T-helper 1 cell (primary cell): ENCODE data around the gene PCDH17.

ENCODE experiments used
- DNase-seq, 5 donors: peaks; one replicate each; pipeline ENCODE4 v3.0.0-alpha.2; 2012 to 2020

The PCDH17 gene

DNA sequence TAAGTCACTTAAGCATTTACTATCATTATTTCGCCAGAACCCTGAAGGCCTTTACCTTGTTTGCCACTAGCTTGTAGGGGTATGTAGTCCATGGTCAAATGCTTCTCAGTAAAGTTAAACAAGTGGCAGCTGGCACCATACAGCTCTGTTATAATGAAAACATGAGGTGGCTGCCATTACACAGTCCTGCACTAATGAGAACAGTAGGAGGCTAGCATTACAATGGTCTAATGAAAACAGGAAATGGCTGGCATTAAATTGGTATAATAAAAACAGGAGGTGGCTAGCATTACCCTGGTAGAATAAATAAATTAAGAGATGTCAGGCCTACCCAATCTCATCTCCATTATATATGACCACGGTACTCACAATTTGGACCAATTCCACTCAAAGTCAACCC, 107.5 kb downstream of the PCDH17 start:
- DNase-seq: no peak

DNA sequence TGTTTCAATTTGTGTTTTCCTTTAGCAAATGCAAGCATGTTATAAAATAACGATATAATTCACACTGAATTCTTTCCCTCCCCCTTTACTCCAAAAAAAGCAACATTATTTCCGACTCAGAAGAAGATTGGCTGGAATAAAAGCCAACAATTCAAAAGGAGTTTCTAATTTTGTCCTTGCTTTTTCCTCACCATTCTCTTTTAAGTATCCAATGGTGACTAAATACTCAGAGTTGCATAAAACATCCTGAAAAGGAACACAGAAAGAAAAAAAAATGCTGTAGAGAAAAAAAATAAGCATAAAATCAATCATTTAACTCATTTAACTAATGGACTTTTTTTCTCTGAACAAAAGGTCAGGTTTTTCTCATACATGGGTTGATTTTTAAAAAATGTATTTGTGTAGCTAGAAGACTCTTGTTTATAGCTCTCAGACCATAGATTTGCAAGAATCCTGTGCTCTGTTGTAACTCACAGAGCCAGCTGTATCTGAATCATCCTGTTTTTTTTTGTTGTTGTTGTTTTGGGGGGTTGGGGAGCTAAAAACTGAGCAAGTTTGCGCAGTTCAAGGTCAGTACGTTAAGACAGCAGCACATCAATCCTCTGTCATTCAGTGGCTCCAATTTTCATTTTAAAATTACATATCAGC, 108.1 kb downstream of the PCDH17 start:
- DNase-seq: no peak

DNA sequence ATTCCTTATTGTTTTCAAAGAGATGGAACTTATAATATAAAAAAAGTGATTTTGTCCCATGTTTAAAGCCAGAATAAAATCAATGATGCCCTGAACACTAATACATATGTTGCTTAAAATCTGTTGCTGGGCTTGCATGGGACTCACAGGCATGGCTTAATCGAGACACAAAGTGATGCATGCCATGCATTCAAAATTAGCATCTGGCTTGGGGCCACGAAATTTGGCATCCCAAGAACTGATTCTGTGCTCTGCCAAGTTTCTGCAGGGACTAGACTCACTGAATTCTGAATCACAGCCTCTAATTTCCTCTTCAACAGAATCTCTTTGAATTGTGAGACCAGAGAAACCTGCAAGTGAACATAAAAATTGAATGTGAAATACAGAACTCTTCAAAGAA, 109.2 kb downstream of the PCDH17 start:
- no peak for DNase-seq

DNA sequence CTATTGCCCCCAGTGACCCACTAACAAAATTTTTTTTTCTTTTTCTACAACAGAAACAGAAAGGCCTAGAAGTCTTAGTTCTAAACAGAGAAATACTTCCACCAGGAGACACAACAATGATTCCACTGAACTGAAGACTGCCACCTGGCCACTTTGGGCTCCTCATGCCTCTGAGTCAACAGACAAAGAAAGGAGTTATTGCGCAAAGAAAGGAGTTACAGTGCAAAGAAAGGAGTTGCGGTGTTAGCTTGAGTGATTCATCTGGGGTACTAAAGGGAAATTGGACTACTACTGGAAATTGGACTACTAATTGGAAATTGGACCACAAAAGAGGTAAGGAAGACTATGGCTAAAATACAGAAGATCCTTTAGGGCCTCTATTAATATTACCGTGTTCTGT, 116.6 kb downstream of the PCDH17 start:
- no peak for DNase-seq

DNA sequence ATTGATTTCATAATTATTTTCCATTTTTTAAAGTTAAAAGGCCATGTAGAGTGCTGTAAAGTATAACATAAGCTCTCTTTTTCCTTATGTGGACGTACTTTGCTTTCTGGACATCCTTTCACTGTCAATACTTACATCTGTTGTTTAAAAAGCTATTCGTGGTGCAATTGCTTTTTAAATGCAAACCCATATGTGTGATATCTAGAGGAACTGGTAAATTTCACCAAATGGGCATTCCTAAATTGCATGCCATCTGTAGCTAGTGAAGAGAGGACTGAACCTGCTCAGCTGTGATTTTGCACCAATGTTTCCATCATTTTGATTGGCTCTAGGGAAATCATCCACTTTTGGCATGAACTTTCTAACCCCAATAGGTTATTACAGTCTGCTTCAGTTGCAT, 129.4 kb downstream of the PCDH17 start:
- DNase-seq: no peak

DNA sequence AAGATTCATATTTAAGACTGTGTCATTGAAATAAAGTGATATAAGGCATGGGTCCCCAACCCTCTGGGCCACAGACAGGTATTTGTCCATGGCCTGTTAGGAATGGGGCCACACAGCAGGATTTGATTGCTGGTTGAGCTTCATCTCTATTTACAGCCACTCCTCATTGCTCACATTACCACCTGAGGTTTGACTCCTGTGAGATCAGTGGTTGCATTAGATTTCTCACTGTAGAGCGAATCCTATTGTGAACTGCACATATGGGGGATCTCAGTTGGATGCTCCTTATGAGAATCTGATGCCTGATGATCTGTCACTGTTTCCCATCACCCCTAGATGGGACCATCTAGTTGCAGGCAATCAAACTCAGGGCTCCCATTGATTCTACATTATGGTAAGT, 132.1 kb downstream of the PCDH17 start:
- DNase-seq: no peak
